Type B pancreatic cell (in vitro differentiated cells): ENCODE data around the gene POLR3B. TPM values are rescaled to one million over a fixed set of nuclear protein-coding genes. Genes with fewer than 3 reads are reported as not detected.

Source experiments
- DNase-seq: peaks from one replicate; pipeline ENCODE4 v3.0.0; 2021; ENCODE audit warnings: mixed read lengths; ENCODE audit not compliant: unreplicated experiment; ENCODE audit errors: extremely low spot score
- H3K27ac Mint-ChIP-seq: 2 replicates; pipeline ENCODE4 v1.8.0; 2021; ENCODE audit warnings: mild to moderate bottlenecking, mixed read lengths
- H3K27me3 Mint-ChIP-seq: 2 replicates; pipeline ENCODE4 v1.8.0; 2021; ENCODE audit warnings: mixed read lengths
- H3K36me3 Mint-ChIP-seq: 2 replicates; pipeline ENCODE4 v1.8.0; 2021; ENCODE audit warnings: mixed read lengths
- H3K4me1 Mint-ChIP-seq: one replicate; pipeline ENCODE4 v1.8.0; 2021; ENCODE audit warnings: mixed read lengths; ENCODE audit not compliant: unreplicated experiment
- H3K4me3 Mint-ChIP-seq: 2 replicates; pipeline ENCODE4 v1.8.0; 2021; ENCODE audit warnings: mild to moderate bottlenecking, mixed read lengths
- H3K9me3 Mint-ChIP-seq: 2 replicates; pipeline ENCODE4 v1.8.0; 2021; ENCODE audit warnings: mixed read lengths
- total RNA-seq: library from RNA; stranded (reverse); gene quantifications from 2 replicates; pipeline ENCODE4 v1.2.1, GENCODE V29; 2021; ENCODE audit warnings: low replicate concordance
- TF ChIP-seq, protein P1 (sequence below): fragments of 200-600 bp; sonication (generic); conservative IDR thresholded peaks from 2 replicates; pipeline ENCODE4 v1.5.0; 2021; ENCODE audit warnings: antibody characterized with exemption, mild to moderate bottlenecking

POLR3B gene
- total RNA-seq, 1 donor from 2014 or later, result 13.6 TPM

DNA sequence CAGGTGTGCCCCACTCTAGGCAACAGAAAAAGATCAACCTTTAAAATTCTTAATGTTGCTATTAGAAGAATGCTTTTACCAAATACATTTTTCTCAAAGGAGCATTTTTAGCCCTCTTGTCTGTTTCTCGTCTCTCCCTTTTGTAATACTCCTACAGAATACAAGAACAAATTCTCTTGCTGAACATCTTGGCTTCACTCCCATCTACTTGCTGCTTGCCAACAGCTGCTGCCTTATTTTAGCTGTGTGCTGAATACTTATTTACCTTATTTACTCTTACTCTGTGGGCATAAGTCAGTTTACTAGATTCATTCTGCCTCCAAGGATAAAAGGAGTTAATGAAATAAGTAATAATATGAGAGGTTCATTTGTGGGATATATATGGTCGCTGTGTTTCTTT, 70.8 kb downstream of the POLR3B start:
- Mint-ChIP-seq H3K9me3 (no peaks in the 10 kb centered on the region), H3K36me3 (peaks cover 7% of the 10 kb centered on the region), H3K27me3 (no peaks in the 10 kb centered on the region), H3K27ac (no peak overlapping the region), H3K4me1 (peaks cover 4% of the 10 kb centered on the region), H3K4me3 (no peak overlapping the region)
- TF ChIP-seq, protein P1, sequence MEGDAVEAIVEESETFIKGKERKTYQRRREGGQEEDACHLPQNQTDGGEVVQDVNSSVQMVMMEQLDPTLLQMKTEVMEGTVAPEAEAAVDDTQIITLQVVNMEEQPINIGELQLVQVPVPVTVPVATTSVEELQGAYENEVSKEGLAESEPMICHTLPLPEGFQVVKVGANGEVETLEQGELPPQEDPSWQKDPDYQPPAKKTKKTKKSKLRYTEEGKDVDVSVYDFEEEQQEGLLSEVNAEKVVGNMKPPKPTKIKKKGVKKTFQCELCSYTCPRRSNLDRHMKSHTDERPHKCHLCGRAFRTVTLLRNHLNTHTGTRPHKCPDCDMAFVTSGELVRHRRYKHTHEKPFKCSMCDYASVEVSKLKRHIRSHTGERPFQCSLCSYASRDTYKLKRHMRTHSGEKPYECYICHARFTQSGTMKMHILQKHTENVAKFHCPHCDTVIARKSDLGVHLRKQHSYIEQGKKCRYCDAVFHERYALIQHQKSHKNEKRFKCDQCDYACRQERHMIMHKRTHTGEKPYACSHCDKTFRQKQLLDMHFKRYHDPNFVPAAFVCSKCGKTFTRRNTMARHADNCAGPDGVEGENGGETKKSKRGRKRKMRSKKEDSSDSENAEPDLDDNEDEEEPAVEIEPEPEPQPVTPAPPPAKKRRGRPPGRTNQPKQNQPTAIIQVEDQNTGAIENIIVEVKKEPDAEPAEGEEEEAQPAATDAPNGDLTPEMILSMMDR, result no peak
- DNase-seq, result no peak

DNA sequence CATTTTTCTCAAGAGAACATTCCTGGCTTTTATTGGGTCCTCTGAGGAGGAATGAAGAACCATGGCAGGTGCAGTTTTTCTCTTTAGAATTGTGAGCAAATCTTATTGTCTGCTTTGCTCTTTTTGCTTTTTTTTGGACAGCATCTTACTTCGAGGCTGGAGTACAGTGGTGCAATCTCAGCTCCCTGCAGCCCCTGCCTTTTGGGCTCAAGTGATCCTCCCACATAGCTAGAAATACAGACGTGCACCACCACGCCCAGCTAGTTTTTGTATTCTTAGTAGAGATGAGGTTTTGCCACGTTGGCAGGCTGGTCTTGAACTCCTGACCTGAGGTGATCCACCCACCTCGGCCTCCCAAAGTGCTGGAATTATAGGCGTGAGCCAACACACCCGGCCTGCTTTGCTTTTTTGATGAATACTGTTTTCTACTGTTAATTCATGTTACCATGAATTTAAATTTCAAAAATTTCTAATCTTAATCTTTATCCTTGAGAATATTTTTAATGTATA, 71.5 kb downstream of the POLR3B start:
- Mint-ChIP-seq H3K36me3 (peaks cover 3% of the 10 kb centered on the region), H3K27ac (no peak overlapping the region), H3K9me3 (no peaks in the 10 kb centered on the region), H3K27me3 (no peaks in the 10 kb centered on the region), H3K4me3 (no peak overlapping the region), H3K4me1 (peaks cover 4% of the 10 kb centered on the region)
- DNase-seq, result no peak
- TF ChIP-seq, protein P1, result no peak

DNA sequence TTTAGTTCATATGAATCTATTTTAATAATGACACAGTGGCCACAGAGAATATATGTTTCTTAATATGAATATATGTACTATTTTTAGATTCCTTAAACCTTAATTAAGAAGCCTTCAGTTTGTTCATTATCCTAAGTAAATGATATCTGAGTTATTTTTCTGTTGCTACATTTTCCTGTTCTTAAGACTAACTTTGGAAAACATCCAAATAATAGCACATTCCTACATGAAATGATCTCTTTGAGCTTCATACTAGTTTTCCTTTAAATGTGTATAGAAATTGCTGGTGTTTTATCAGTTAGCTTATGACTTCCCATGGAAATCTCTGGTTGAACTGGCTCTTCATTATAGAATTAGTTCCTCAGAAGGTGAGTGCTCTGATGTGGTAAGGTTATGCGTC, 72.1 kb downstream of the POLR3B start:
- Mint-ChIP-seq H3K4me3 (no peak overlapping the region), H3K36me3 (peaks cover 3% of the 10 kb centered on the region), H3K27ac (no peak overlapping the region), H3K27me3 (no peaks in the 10 kb centered on the region), H3K9me3 (no peaks in the 10 kb centered on the region), H3K4me1 (peaks cover 4% of the 10 kb centered on the region)
- DNase-seq, result no peak
- TF ChIP-seq, protein P1, result no peak

DNA sequence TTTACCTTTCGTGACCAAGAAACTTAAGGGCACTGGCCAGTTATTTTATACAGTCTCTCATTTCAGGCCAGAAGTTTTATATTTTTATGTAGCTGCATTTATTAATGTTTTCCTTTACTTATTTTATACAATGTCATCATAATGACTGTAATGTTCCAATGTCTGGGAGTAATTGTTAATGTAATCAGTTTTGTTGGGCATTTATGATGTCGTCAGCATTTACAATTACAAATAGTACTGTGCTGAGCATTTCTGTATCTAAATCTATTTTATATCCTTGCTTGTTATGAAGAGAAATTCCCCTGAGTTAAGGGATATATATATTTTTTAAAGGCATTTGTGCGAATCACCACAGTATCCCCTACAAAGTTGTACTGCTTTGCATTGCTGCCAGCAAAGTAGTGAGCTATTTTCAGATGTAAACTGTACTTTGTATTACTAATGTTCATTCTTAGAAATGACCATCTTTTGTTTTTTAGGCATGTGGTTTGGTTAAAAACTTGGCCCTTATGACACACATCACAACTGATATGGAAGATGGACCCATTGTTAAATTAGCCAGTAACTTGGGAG, 74.4 kb downstream of the POLR3B start:
- Mint-ChIP-seq H3K27ac (no peak overlapping the region), H3K36me3 (peaks cover 5% of the 10 kb centered on the region), H3K4me1 (peaks cover 4% of the 10 kb centered on the region), H3K9me3 (no peaks in the 10 kb centered on the region), H3K4me3 (no peak overlapping the region), H3K27me3 (no peaks in the 10 kb centered on the region)
- DNase-seq, result no peak
- TF ChIP-seq, protein P1, result no peak

DNA sequence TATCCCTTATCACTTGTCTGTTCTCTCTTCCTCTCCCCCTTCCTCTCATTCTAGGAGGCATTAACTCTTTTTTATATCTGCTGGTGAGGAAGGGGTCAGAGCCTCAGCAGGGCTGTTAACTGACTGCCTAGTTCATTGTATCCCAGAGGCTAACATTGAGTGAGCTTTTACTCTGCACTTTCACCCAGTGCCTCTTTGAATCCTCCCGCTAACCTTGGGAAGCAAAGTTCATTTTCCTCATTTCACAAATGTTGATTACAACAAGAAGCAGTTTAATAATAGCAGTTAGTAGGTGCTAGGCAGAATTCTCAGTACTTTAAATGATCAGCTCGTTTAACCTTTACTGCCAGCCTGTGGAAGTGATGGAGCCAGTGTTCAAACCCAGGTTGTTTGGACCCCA, 75.5 kb downstream of the POLR3B start:
- Mint-ChIP-seq H3K36me3 (peaks cover 8% of the 10 kb centered on the region), H3K27ac (no peak overlapping the region), H3K4me1 (peaks cover 4% of the 10 kb centered on the region), H3K27me3 (no peaks in the 10 kb centered on the region), H3K9me3 (no peaks in the 10 kb centered on the region), H3K4me3 (no peak overlapping the region)
- no peak for DNase-seq
- TF ChIP-seq, protein P1, result no peak
